ENCODE measurements around the gene TECR. TPM values are rescaled to one million over a fixed set of nuclear protein-coding genes. Genes with fewer than 3 reads are reported as not detected.

Gene TECR
- total RNA-seq, 4 donors from 2014 or later, result 33.1 to 55.1 (median 43.6) TPM

GRCh38 chr19:14553939-14554243 is 24.5 kb downstream of the TECR start:
- H3K4me3 ChIP-seq, result no peak overlapping the region
- no peaks in the 10 kb centered on the region for H3K27me3 ChIP-seq
- no peaks in the 10 kb centered on the region for H3K9me3 ChIP-seq
- H3K36me3 ChIP-seq, result peaks cover 0 to 25% (median 0%) of the 10 kb centered on the region in 3 donors
- DNase-seq (ENCODE audit: low spot score in 2 of 2), result no peak
- TF ChIP-seq, protein P1, sequence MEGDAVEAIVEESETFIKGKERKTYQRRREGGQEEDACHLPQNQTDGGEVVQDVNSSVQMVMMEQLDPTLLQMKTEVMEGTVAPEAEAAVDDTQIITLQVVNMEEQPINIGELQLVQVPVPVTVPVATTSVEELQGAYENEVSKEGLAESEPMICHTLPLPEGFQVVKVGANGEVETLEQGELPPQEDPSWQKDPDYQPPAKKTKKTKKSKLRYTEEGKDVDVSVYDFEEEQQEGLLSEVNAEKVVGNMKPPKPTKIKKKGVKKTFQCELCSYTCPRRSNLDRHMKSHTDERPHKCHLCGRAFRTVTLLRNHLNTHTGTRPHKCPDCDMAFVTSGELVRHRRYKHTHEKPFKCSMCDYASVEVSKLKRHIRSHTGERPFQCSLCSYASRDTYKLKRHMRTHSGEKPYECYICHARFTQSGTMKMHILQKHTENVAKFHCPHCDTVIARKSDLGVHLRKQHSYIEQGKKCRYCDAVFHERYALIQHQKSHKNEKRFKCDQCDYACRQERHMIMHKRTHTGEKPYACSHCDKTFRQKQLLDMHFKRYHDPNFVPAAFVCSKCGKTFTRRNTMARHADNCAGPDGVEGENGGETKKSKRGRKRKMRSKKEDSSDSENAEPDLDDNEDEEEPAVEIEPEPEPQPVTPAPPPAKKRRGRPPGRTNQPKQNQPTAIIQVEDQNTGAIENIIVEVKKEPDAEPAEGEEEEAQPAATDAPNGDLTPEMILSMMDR (IDR thresholded peaks at IDR 0.05), result no peak
- no peak for TF ChIP-seq POLR2A (IDR thresholded peaks at IDR 0.05)
- no peak for TF ChIP-seq EP300 (IDR thresholded peaks at IDR 0.05)
- no peak overlapping the region for H3K27ac ChIP-seq
- WGBS, 2 donors, result 55% methylated on average over 6 of the region's 9 CpGs; no CpG with 5 or more reads in 1 of the 2 donors
- peaks cover 3 to 42% (median 14%) of the 10 kb centered on the region in 4 donors for H3K4me1 ChIP-seq

- Histone ChIP-seq H3K27ac (no peak overlapping the region), H3K9me3 (no peaks in the 10 kb centered on the region), H3K36me3 (peaks cover 0 to 20% (median 0%) of the 10 kb centered on the region in 3 donors), H3K4me1 (peaks cover 3 to 42% (median 14%) of the 10 kb centered on the region in 4 donors), H3K27me3 (no peaks in the 10 kb centered on the region), H3K4me3 (no peak overlapping the region)
- 43 to 66% methylated on average over 3 to 6 of the region's 6 CpGs for WGBS, 2 donors
- TF ChIP-seq, protein P1 (IDR thresholded peaks at IDR 0.05), result no peak
- TF ChIP-seq POLR2A (IDR thresholded peaks at IDR 0.05) (no peak), EP300 (IDR thresholded peaks at IDR 0.05) (no peak)
- no peak for DNase-seq (ENCODE audit: low spot score in 2 of 2)
These were observed 25.0 kb downstream of the TECR start for GRCh38 chr19:14554382-14554812.

DNA sequence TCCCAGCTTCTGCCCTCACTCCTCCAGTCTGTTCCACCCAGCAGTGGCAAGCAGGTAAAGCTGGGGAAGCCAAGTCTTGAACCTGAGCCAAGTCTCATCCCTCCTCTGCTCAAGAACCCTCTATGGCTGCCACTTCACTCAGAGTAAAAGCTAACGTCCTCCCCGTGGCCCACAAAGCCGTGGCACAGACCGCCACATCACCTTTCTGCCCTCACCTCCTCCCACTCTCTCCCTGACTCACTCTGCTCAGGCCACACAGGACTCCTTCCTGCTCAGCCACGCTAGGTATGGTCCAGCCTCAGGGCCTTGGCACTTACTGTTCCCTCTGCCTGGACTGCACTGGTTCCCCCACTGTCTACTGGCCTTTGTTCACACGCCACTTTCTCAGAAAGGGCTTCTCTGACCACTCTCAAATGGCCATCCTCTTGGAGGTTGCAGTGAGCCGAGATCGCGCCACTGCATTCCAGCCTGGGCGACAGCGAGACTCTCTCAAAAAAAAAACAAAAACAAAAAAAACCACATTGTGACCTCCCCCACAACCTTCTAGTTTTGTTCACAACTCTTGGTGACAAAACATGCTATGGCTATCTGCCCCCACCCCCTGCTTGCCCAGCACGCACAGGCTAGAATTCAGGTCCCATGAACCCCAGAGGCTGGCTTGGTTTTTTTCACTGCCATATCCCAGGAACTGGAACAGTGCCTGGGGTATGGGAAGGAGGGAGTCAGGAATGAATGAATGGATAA is 26.7 kb downstream of the TECR start:
- Histone ChIP-seq H3K4me1 (peaks cover 3 to 48% (median 16%) of the 10 kb centered on the region in 4 donors), H3K4me3 (peak overlapping the region in 1 of 4 donors; percentile 30), H3K36me3 (peaks cover 0 to 11% (median 0%) of the 10 kb centered on the region in 3 donors), H3K27me3 (no peaks in the 10 kb centered on the region), H3K27ac (peak overlapping the region in 1 of 4 donors; percentile 26), H3K9me3 (no peaks in the 10 kb centered on the region)
- no peak for DNase-seq (ENCODE audit: low spot score in 2 of 2)
- TF ChIP-seq POLR2A (IDR thresholded peaks at IDR 0.05), result no peak
- no peak for TF ChIP-seq EP300 (IDR thresholded peaks at IDR 0.05)
- TF ChIP-seq, protein P1 (IDR thresholded peaks at IDR 0.05), result no peak
- WGBS, 2 donors, result 64% methylated on average over 12 of the region's 12 CpGs

- no peaks in the 10 kb centered on the region for H3K9me3 ChIP-seq
- no peaks in the 10 kb centered on the region for H3K27me3 ChIP-seq
- peaks cover 0 to 11% (median 0%) of the 10 kb centered on the region in 3 donors for H3K36me3 ChIP-seq
- peak overlapping the region in 1 of 4 donors; percentile 26 for H3K27ac ChIP-seq
- DNase-seq (ENCODE audit: low spot score in 2 of 2), result peak; percentile 28 to 29
- TF ChIP-seq, protein P1 (IDR thresholded peaks at IDR 0.05), result peak; percentile 88 to 97 (median 93)
- TF ChIP-seq POLR2A (IDR thresholded peaks at IDR 0.05) (no peak), EP300 (IDR thresholded peaks at IDR 0.05) (peak in 1 of 2 donors; percentile 16)
- H3K4me3 ChIP-seq, result peak overlapping the region in 1 of 4 donors; percentile 30
- WGBS, 2 donors, result 10 to 18% methylated on average over 9 to 18 of the region's 18 CpGs
- peaks cover 3 to 48% (median 20%) of the 10 kb centered on the region in 4 donors for H3K4me1 ChIP-seq
These were observed 27.3 kb downstream of the TECR start for GRCh38 chr19:14556662-14557188.

Measured in tibial nerve (tissue), 4 donors.